IMR-90 (cell line): ENCODE measurements around the gene PNMA8B. TPM values are rescaled to one million over a fixed set of nuclear protein-coding genes. Genes with fewer than 3 reads are reported as not detected.

Source experiments
- ATAC-seq: fragments of 200-7000 bp; cut with Tn5 transposase; 2 replicates; pipeline ENCODE4 v1.9.1; 2020; ENCODE audit warnings: low read depth, mild to moderate bottlenecking, moderate library complexity
- BruUV-seq: library from RNA; stranded (reverse); fragments of 400-500 nt; replicated peaks from 2 replicates; lab custom pipeline; 2021; lab: Mats Ljungman, UMichigan
- CTCF ChIA-PET: fragments of 300-600 bp; formaldehyde crosslinking; extraction: SDS; loops from one replicate; lab custom pipeline; 2021; ENCODE audit warnings: antibody characterized with exemption; lab: Yijun Ruan, JAX
- POLR2A ChIA-PET: fragments of 300-600 bp; sonication (Branson Sonifier 250); formaldehyde crosslinking; loops from one replicate; lab custom pipeline; 2022; ENCODE audit warnings: antibody characterized with exemption; ENCODE audit not compliant: unreplicated experiment; lab: Charles Lee
- DNase-seq: peaks from one replicate; pipeline ENCODE4 v3.0.0; 2013
- H2AFZ ChIP-seq: replicated peaks from 2 replicates; pipeline ENCODE3; 2013; ENCODE audit warnings: low read length, mild to moderate bottlenecking; ENCODE audit not compliant: poor library complexity
- H2AK5ac ChIP-seq: 2 replicates; pipeline ENCODE4 v1.6.1; 2013; ENCODE audit warnings: low read depth, low read length, inconsistent platforms
- H2AK9ac ChIP-seq: replicated peaks from 2 replicates; pipeline ENCODE3; 2013; ENCODE audit warnings: mild to moderate bottlenecking, low read depth, low read length, moderate library complexity; ENCODE audit not compliant: poor library complexity
- H2BK120ac ChIP-seq: 2 replicates; pipeline ENCODE4 v1.6.1; 2013; ENCODE audit warnings: low read depth, low read length, inconsistent platforms
- H2BK15ac ChIP-seq: 3 replicates; pipeline ENCODE4 v1.6.1; 2013; ENCODE audit warnings: low read depth, low read length, inconsistent platforms
- H2BK20ac ChIP-seq: 2 replicates; pipeline ENCODE4 v1.6.1; 2013; ENCODE audit warnings: low read depth, mild to moderate bottlenecking, inconsistent platforms, low read length, moderate library complexity
- H2BK5ac ChIP-seq: 2 replicates; pipeline ENCODE4 v1.6.1; 2013; ENCODE audit warnings: mild to moderate bottlenecking, low read depth, low read length, inconsistent platforms; ENCODE audit not compliant: poor library complexity, severe bottlenecking
- H3K14ac ChIP-seq: replicated peaks from 2 replicates; pipeline ENCODE4 v1.6.1; 2013; ENCODE audit warnings: low read depth, low read length, inconsistent platforms
- H3K18ac ChIP-seq: 2 replicates; pipeline ENCODE4 v1.6.1; 2013; ENCODE audit warnings: low read depth, low read length, control low read depth
- H3K23ac ChIP-seq: 2 replicates; pipeline ENCODE4 v1.6.1; 2013; ENCODE audit warnings: low read depth, low read length, inconsistent platforms
- H3K27ac ChIP-seq: 2 replicates; pipeline ENCODE4 v1.5.1; 2013; ENCODE audit warnings: mild to moderate bottlenecking, control low read depth, low read length; ENCODE audit not compliant: insufficient read depth
- H3K27me3 ChIP-seq: 2 replicates; pipeline ENCODE4 v1.6.1; 2013; ENCODE audit warnings: low read length; ENCODE audit not compliant: control insufficient read depth, insufficient read depth
- H3K36me3 ChIP-seq: 2 replicates; pipeline ENCODE4 v1.6.1; 2013; ENCODE audit warnings: low read length, mixed read lengths; ENCODE audit not compliant: control insufficient read depth, insufficient read depth
- H3K4ac ChIP-seq: 2 replicates; pipeline ENCODE4 v1.6.1; 2013; ENCODE audit warnings: low read depth, low read length, inconsistent platforms
- H3K4me1 ChIP-seq: 2 replicates; pipeline ENCODE4 v1.6.1; 2013; ENCODE audit warnings: low read length, mixed read lengths; ENCODE audit not compliant: control insufficient read depth, insufficient read depth
- H3K4me2 ChIP-seq: 2 replicates; pipeline ENCODE4 v1.6.1; 2013; ENCODE audit warnings: low read depth, mild to moderate bottlenecking, control low read depth, low read length, moderate library complexity
- H3K4me3 ChIP-seq: 2 replicates; pipeline ENCODE4 v1.5.1; 2013; ENCODE audit warnings: low read depth, mild to moderate bottlenecking, control low read depth, low read length, moderate library complexity; ENCODE audit not compliant: insufficient read depth
- H3K56ac ChIP-seq: 2 replicates; pipeline ENCODE4 v1.6.1; 2013; ENCODE audit warnings: low read length, inconsistent platforms; ENCODE audit not compliant: insufficient read depth; ENCODE audit errors: extremely low read depth
- H3K79me1 ChIP-seq, 2 experiments: 2 replicates each; pipeline ENCODE4 v1.6.1; 2013; ENCODE audit warnings: low read length in 2 of 2, inconsistent platforms in 1 of 2, low read depth in 1 of 2
- H3K9ac ChIP-seq: 2 replicates; pipeline ENCODE4 v1.6.1; 2013; ENCODE audit warnings: low read depth, low read length, control low read depth
- H3K9me1 ChIP-seq: 2 replicates; pipeline ENCODE4 v1.6.1; 2013; ENCODE audit warnings: low read length, inconsistent platforms; ENCODE audit not compliant: insufficient read depth
- H3K9me3 ChIP-seq: 2 replicates; pipeline ENCODE4 v1.6.1; 2013; ENCODE audit warnings: low read length; ENCODE audit not compliant: control insufficient read depth, insufficient read depth
- H4K20me1 ChIP-seq: 2 replicates; pipeline ENCODE4 v1.6.1; 2013; ENCODE audit warnings: low read length, inconsistent platforms; ENCODE audit not compliant: insufficient read depth
- H4K5ac ChIP-seq: 2 replicates; pipeline ENCODE4 v1.6.1; 2013; ENCODE audit warnings: mild to moderate bottlenecking, low read depth, low read length, control low read depth
- H4K8ac ChIP-seq, 2 experiments: 2 replicates each; pipeline ENCODE4 v1.6.1; 2013; ENCODE audit warnings: low read depth in 2 of 2, low read length in 2 of 2, control low read depth in 1 of 2, inconsistent platforms in 1 of 2
- H4K91ac ChIP-seq: 2 replicates; pipeline ENCODE4 v1.6.1; 2013; ENCODE audit warnings: low read depth, low read length, inconsistent platforms; ENCODE audit not compliant: insufficient read depth
- POLR2A ChIP-seq: IDR thresholded peaks from 2 replicates; pipeline ENCODE4 v1.6.1; 2012; ENCODE audit warnings: mild to moderate bottlenecking, low read depth, low read length
- WGBS, 2 experiments: methylation state at CpG; one replicate each; pipeline versions ENCODE4 v1.1.5 to v1.1.7; 2013; ENCODE audit warnings: missing lambda C conversion rate in 2 of 2; ENCODE audit not compliant: insufficient read length in 1 of 2; ENCODE audit errors: extremely low coverage in 2 of 2; 5-methylcytosine and 5-hydroxymethylcytosine counted together
- dilution Hi-C: fragments of 300-500 bp; cut with HindIII; formaldehyde crosslinking; loops from one replicate; pipeline ENCODE4 v1.14.3; 2018; ENCODE audit warnings: low sequenced_read_pairs; ENCODE audit not compliant: unreplicated experiment
- in situ Hi-C: fragments of 300-500 bp; cut with MboI; formaldehyde crosslinking; loops from 3 replicates; pipeline ENCODE4 v1.14.3; 2019; ENCODE audit warnings: low sequenced_read_pairs, inconsistent platforms, mixed read lengths
- intact Hi-C: fragments of 100-400 bp; cut with micrococcal nuclease; formaldehyde crosslinking; loops from 2 replicates; pipeline ENCODE4 v1.10.0; 2022
- polyA plus RNA-seq, 3 experiments: library from polyadenylated mRNA; depleted of rRNA; stranded (reverse); fragments of >200 nt; gene quantifications; 2 replicates each; pipeline ENCODE4 v1.2.3, GENCODE V29; 2012; ENCODE audit warnings: low replicate concordance in 1 of 3
- total RNA-seq: library from RNA; depleted of rRNA; stranded (reverse); fragments of >200 nt; gene quantifications from 2 replicates; pipeline ENCODE4 v1.2.3, GENCODE V29; 2012

PNMA8B gene
- total and polyA plus RNA-seq, 2 of the 4 experiments (the other 2 are of a cell fraction): 0.12 to 0.18 TPM

- Histone ChIP-seq H3K4me2 (no peak overlapping the region), H3K4me1 (peaks cover 1% of the 10 kb centered on the region; the same call in 1 of the 2 replicates), H2BK120ac (no peak overlapping the region), H4K5ac (no peak overlapping the region), H3K9me3 (peaks cover 6% of the 10 kb centered on the region), H2AK9ac (peak overlapping the region; percentile 63), H3K9ac (no peak overlapping the region), H4K20me1 (no peaks in the 10 kb centered on the region), H2AFZ (no peak overlapping the region), H3K79me1 (no peaks in the 10 kb centered on the region), H3K4ac (no peak overlapping the region), H3K14ac (no peak overlapping the region), H2AK5ac (no peak overlapping the region), H3K27me3 (peaks cover 14% of the 10 kb centered on the region), H2BK15ac (no peak overlapping the region), H3K27ac (no peak overlapping the region), H3K56ac (no peak overlapping the region), H4K91ac (no peak overlapping the region), H3K23ac (no peak overlapping the region), H3K36me3 (no peaks in the 10 kb centered on the region), H3K4me3 (no peak overlapping the region), H2BK5ac (no peak overlapping the region), H2BK20ac (no peak overlapping the region), H3K9me1 (0 out of 2 replicates have a peak, but pooled peaks cover 2% of the 10 kb centered on the region), H3K18ac (no peak overlapping the region), H4K8ac (no peak overlapping the region)
- CTCF ChIA-PET: interaction anchor here (0.5 kb wide), 1 partner anchor 29 kb away, joined by 3 read pairs; no protein-coding TSS in a partner anchor
- DNase-seq: no peak
- WGBS, 2 experiments: 68% methylated on average over 4 of the region's 5 CpGs; no CpG with 5 or more reads in 1 of the 2 experiments
- intact Hi-C loops (no loop called here), dilution Hi-C loops (no loop called here), in situ Hi-C loops (no loop called here)
- no TSS peak for BruUV-seq
- no peak for TF ChIP-seq POLR2A
- ATAC-seq: no peak
- POLR2A ChIA-PET: interaction anchor here (0.6 kb wide), 1 partner anchor 10 kb away, joined by 5 read pairs; no protein-coding TSS in a partner anchor
Measured at GRCh38 chr19:46447824-46448223, 47.8 kb downstream of the PNMA8B start.
